Measurements from ENCODE around the gene CCNI.
A peak's percentile ranks its signal among the peaks of the same experiment; 100 is the strongest.

DNA sequence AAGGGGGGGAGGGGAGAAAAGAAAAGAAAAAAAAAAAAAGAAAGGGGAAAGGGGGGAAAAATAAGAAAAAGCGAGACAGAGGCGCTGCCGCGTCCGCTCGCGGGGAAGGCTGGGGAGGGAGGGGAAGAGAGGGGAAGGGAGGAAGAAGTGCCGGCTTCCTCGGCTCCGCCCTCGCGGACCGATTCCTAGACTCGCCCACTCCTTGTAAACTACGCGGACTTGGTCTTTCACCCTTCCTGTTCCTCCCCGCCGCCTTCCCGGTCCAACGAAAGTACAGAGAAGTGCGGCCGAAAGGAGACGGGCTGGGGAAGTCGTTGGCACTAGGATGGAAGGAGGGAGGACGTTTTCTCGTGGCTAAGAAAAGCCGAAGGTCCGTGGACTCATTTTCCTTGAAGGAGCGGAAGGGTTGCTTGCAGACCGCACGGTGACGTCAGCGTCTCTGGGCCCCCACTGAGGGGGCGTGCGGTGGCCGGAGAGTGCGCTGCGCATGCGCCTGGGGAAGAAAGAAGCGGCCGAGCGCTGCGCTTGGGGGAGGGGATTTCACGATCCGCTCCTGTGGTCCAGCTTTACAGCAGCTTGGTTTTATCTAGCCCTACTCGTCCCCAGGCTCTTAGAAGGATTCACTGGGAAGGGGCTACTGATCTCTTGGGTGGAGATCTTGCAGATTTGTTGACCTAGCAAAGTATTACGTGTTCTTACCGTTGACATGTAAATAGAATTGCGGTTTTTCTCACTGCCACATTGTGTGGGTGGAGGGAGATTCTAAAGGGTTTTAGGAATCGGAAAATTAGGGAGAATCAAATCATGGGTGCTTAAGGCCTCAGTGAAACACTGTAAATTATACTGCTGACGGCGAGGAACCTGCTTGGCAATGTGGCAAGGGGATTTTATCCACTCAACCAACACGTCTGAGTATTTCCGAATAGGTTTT lies at the start of gene CCNI:
- peak; percentile 95 for TF ChIP-seq POLR2AphosphoS5 (IDR thresholded peaks at IDR 0.05; ENCODE audit: low read depth, low read length)
- TF ChIP-seq TAF1 (IDR thresholded peaks at IDR 0.05; ENCODE audit: borderline replicate concordance, low read depth, low read length): peak; percentile 92
